Globus pallidus (tissue), 1 donor: Measurements from ENCODE around the gene MOXD1.

Experiments used
- DNase-seq: peaks from one replicate; pipeline ENCODE4 v3.0.0-alpha.2; 2015; ENCODE audit warnings: low spot score

MOXD1 gene

DNA sequence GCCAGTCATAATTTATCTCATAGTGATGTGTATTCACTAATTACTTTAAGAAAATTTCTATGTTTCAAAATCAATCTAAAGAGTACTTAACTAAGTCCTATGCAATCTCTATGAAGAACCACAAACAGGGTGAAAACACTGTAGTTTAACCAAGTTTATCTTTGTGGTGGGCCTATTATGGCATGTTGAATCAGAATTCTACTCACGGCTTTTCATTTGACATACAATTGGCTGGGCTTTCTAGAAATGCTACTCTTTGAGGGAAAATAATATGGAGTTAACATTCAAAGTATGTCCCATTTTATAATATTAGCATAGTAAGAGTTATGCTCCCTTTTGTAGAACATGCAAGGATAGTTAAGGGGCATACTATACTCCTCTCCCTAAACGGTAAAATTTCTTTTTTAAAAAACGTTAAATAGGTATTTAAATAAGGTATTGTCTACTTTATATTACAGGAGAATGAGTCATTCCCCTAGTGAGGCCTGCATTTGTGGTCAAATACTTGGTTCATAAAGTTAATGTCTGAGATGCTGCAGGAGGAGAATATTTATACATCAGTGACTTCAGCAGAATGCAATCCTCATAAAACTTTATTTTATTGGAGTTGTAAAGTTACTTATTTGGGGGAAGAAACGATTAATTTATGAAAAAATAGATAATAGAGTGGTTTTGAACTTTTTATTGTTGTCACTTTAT lies 1.8 kb downstream of the MOXD1 start:
- DNase-seq: no peak

- no peak for DNase-seq
Observed at GRCh38 chr6:132395015-132395597, 6.2 kb downstream of the MOXD1 start.

DNA sequence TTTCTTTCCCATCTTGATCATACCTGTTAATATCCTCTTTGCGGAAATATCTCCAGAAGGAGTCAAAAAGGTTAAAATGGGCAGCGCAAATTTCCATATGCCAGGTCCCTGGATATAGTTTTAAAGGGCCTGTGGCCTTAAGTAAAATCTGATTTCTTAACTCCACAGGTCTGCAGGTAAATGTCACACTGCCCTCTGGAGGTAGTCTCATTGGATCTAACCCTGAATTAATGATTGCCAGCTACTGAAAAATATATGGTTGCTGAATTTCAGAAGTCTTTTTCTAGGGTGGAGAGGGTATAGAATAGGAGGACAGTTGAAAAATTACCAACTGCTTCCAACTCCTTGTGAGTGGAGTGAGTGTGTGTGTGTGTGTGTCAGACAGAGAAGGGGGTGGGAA lies 8.5 kb downstream of the MOXD1 start:
- no peak for DNase-seq

- no peak for DNase-seq
Observed at GRCh38 chr6:132392270-132392646, 9.0 kb downstream of the MOXD1 start.

DNA sequence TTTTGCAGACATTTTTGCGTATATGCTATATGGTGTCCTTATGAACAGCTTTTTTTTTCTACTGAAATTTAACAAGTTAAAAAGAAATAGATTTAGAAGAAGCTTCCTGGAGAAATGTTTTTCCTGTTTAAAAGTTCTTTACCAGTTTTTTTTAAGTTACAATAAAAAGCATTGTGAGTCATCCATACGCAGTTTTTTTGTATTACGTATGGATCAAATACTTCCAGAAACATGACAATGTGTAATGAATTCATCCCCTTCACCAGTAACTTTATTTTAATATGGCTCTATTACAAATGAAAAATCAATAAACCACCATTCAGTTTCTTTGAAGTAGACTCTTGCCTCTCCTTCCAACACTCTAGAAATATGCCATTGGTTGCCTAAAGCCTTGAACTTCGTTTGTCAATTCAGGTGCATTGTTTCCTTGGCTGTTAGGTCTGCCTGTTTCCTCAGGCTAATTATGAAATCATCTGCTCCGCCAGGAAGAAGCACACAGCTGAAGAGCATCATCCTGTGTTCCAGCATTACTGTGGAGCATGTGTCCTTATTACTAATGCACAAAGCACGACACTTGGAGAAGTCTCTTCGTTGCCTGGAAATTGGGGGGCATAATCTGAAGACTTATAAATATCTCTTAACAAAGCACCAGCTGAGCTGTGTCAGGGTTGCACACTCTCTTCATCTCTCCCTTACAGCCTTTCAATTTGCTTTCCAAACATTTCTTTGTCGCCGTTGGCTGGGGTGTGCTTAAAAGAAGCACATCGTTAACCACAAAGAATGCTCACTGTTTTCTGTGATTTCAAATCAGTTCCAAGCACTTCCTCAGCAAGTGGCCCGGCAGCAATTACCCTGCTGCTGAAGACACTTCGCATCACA lies 9.6 kb downstream of the MOXD1 start:
- no peak for DNase-seq

- no peak for DNase-seq
Observed at GRCh38 chr6:132390451-132390850, 10.8 kb downstream of the MOXD1 start.

DNA sequence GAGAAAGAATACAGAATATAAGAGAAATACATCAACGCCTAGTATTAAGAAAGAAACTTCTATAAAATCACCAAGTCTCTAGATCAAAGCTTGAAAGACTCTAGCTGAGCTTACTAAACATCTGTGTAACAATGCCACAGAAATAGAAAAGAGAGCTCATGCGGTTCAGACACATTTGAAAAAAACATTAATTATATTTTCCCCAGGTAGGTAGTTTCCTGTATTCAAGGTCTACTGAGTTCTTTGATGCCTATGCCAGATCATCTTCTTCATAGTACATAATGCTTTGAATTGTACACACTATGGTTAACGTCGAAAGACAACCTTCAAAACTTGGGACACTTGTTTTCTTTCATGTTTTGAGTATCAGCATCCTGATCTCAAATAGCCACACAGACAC lies 11.3 kb downstream of the MOXD1 start:
- DNase-seq: no peak

GRCh38 chr6:132388291-132388690 lies 13.0 kb downstream of the MOXD1 start:
- DNase-seq: no peak

DNA sequence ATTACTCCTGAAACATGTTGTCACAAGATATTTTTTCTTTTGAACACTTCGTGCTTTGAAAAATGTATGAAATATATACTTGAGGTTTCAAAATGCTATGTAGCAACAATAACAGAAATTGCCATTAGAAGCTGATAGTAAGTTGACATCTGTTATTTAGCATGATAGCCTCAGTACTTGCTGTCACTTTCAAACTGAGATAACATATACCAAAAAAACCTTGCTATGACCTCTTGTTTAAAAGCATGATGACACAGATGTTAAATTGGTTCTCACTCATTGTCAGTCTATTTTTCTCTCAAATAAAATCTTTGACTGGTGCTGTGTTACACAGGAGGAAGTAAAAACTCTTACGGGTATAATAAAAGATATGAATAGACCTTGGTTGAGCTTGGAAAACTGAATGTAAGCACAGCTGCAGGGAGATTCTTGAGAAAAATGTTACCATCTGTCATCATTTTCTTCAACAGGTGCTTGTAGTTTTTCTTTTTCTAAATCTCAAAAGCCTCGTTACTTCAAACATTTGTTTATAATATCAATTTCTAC lies 18.6 kb downstream of the MOXD1 start:
- no peak for DNase-seq

GRCh38 chr6:132381381-132381780 lies 19.9 kb downstream of the MOXD1 start:
- no peak for DNase-seq

DNA sequence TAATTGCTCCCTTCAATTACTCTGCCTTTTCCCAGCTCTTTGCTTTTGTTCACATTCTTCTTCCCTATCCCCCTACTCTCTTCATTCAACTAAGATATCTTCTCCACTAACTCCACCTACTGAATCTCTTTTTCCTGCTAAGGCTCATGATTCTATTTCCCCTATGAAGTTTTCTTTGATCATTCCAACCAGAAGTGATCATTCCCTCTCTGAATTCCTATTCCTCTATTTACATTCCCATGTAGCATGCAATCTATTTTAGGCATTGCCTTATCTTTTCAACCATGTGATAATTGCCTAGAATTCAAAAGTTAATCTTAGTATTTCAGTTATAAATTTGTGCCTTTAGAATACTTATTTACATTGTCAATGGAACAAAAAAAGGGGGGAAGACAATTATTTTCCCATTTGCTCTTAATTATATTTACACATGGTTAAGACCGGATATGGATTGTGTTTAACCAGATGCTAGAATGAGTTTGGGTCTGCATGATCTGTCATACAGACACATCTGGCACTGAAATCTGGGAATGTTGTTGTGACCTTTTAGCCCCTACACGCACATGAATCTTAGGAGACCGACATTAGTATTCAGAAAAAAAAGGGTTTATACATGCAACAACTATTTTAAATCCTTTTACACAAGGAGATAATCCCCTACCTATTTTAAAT lies 20.8 kb downstream of the MOXD1 start:
- DNase-seq: no peak

- peak; percentile 52 for DNase-seq
Observed at GRCh38 chr6:132369526-132369925, 31.7 kb downstream of the MOXD1 start.

DNA sequence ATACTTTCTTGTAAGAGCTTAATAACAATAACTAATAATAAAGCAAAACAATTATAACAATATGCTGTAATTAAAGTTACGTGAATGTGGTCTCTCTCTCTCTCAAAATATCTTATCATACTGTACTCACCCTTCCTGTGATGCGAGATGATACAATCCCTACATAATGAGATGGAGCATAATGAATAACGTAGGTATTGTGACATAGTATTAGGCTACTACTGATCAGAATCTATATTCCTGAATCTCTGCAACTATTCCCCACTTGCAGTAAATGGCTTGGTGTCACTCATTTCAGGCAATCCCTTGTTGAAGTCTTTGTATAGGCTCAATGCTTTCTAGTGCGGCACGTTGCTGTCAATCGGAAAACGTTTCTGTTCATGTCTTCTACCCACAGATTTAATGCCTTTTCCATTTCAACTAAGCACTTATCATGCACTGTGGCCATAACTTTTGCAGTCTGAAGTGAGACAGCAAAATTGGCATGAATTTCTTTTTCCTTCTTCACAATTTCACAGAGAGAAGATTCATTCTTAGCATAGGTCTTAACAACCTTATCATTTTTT lies 32.3 kb downstream of the MOXD1 start:
- DNase-seq: no peak

- DNase-seq: peak; percentile 9
Observed at GRCh38 chr6:132365281-132365907, 35.9 kb downstream of the MOXD1 start.

GRCh38 chr6:132364306-132365074 lies 36.8 kb downstream of the MOXD1 start:
- DNase-seq: no peak

- DNase-seq: no peak
Observed at GRCh38 chr6:132362442-132363185, 38.7 kb downstream of the MOXD1 start.

DNA sequence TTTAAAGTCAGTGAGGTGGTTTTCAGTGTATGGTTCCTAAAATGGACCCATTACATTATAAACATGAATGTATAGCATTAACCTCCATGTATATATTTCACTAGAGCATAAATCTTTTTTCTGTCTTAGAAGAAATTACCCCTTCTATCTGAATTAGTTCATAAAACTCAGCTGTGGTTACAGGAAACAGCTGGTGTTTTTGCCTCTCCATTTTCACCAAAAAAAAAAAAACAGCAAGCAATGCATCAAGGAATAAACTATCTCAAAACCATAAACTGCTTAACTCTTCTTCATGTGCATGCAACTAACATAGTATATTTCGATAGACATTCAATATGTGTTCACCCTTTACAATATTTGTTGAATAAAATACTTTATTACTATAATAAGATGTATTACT lies 40.2 kb downstream of the MOXD1 start:
- no peak for DNase-seq

DNA sequence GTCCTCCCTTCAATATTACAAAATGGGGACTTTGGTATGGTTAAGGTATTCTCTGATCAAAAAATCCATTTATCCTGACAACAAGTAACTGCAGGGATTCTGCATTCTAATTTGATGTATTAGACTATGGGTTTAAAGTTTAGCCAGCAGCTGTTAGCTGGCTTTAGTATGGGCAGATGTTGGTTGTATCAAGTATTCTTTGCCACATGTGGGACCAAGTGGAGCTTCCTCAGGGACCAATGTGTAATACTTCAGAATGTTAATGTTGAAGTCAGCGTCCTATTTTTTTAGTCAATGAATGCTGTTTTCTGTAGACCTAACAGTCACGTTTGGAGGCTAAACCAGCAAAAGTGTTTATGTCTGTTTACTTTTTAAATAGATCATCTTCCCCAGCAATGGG lies 41.4 kb downstream of the MOXD1 start:
- no peak for DNase-seq

DNA sequence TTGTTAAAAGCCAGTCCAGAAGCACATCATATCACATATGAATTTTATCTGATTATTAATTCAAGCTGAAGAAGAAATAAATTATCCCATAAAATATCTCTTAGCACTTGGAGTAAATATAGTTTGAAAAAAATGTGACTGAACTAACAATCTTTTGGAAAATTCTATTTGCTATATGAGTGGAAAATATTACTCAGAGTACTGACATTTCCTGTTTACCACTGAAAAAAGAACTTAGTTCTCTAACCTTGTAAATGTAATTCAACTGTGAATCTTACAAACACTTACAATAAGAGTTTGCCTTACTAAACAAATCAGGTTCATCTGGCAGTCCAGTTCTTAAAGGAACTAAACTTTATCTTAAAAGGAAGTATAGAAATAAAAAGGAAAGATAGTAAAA lies 44.2 kb downstream of the MOXD1 start:
- no peak for DNase-seq
